Breast epithelium (tissue), 4 donors: Measurements from ENCODE around the gene ATP2A1. TPM values are rescaled to one million over a fixed set of nuclear protein-coding genes. Genes with fewer than 3 reads are reported as not detected.

Source experiments
- DNase-seq, 2 donors: peaks; one replicate each; pipeline ENCODE4 v3.0.0-alpha.2; 2019; ENCODE audit warnings: low spot score in 2 of 2
- H3K27ac ChIP-seq, 2 donors: fragments of 200-600 bp; sonication (generic) in 1 of 2; one replicate each; pipeline ENCODE4 v1.5.1; 2016 to 2019; ENCODE audit warnings: mild to moderate bottlenecking in 1 of 2
- H3K27me3 ChIP-seq, 2 donors: fragments of 200-600 bp; sonication (generic) in 1 of 2; one replicate each; pipeline versions ENCODE4 v1.5.1 to v1.6.0; 2017 to 2019; ENCODE audit warnings: control low read depth in 1 of 2, mild to moderate bottlenecking in 1 of 2
- H3K36me3 ChIP-seq: fragments of 200-600 bp; one replicate; pipeline ENCODE4 v1.5.1; 2019
- H3K4me1 ChIP-seq, 2 donors: fragments of 200-600 bp; sonication (generic); one replicate each; pipeline ENCODE4 v1.5.1; 2016 to 2019; ENCODE audit warnings: control low read depth in 1 of 2
- H3K4me3 ChIP-seq, 3 donors: fragments of 200-600 bp; sonication (generic); 1 replicate in 2 of 3; 2 replicates in 1 of 3; pipeline ENCODE4 v1.5.1; 2016 to 2019; ENCODE audit warnings: mild to moderate bottlenecking in 3 of 3, moderate library complexity in 2 of 3
- H3K9me3 ChIP-seq, 2 donors: fragments of 200-600 bp; sonication (generic) in 1 of 2; one replicate each; pipeline ENCODE4 v1.5.1; 2016 to 2019; ENCODE audit warnings: control low read depth in 1 of 2
- POLR2A ChIP-seq: fragments of 450-650 bp; IDR thresholded peaks from one replicate; pipeline ENCODE4 v1.6.1; 2016; ENCODE audit warnings: antibody characterized with exemption, mild to moderate bottlenecking, moderate library complexity
- POLR2AphosphoS5 ChIP-seq, 3 donors: sonication (generic); formaldehyde crosslinking; IDR thresholded peaks; one replicate each; pipeline ENCODE4 v1.6.1; 2017; ENCODE audit warnings: antibody characterized with exemption in 3 of 3
- intact Hi-C: fragments of 100-400 bp; cut with DNase I; formaldehyde crosslinking; loops from one replicate; pipeline ENCODE4 v1.15.1; 2023; ENCODE audit warnings: low total_unique reads
- total RNA-seq, 3 donors: library from RNA; depleted of rRNA; stranded (reverse); fragments of >200 nt; gene quantifications; one replicate each; pipeline ENCODE4 v1.1.0, GENCODE V29; 2016
- TF ChIP-seq, protein P1 (sequence below), 3 donors: fragments of 450-650 bp; IDR thresholded peaks; one replicate each; pipeline ENCODE4 v1.5.1; 2016 to 2017; ENCODE audit warnings: antibody characterized with exemption in 3 of 3, mild to moderate bottlenecking in 3 of 3, moderate library complexity in 3 of 3

Gene ATP2A1
- total RNA-seq, 3 donors from 2014 or later: 0.15 to 0.48 (median 0.33) TPM

DNA sequence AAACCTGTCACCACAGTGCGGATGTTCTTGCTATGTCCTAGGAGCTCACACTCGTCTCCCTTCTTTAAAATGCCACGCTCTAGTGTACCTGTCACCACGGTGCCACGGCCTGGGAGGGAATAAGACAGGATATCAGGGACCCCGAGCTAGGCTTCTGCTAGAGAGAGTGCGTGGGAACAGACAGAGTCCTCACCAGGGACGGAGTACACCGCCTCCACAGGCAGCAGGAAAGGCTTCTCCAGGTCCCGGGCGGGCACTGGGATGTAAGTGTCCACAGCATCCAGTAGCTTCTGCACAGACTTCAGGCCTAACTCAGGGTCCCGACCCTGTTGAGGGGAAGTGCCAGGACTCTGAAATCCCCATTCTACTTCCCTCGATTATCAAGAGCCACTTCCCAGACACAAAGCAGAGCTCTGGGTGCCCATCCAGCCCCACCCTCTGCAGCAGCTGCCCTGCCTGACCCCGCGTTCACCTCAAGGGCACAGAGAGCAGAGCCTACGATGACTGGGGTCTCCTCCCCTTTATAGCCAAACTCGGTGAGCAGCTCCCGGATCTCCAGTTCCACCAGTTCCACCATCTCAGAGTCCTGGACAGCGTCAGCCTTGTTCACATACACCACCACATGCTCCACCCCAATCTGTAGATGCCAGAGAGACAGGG, 33.9 kb upstream of the ATP2A1 start:
- Histone ChIP-seq H3K27me3 (no peaks in the 10 kb centered on the region), H3K4me3 (no peak overlapping the region), H3K27ac (no peak overlapping the region), H3K9me3 (no peaks in the 10 kb centered on the region), H3K36me3 (peaks cover 7% of the 10 kb centered on the region), H3K4me1 (peaks cover 7 to 9% of the 10 kb centered on the region in 2 donors)
- DNase-seq: no peak
- TF ChIP-seq POLR2AphosphoS5 (IDR thresholded peaks at IDR 0.05): no peak
- no peak for TF ChIP-seq POLR2A
- TF ChIP-seq, protein P1, sequence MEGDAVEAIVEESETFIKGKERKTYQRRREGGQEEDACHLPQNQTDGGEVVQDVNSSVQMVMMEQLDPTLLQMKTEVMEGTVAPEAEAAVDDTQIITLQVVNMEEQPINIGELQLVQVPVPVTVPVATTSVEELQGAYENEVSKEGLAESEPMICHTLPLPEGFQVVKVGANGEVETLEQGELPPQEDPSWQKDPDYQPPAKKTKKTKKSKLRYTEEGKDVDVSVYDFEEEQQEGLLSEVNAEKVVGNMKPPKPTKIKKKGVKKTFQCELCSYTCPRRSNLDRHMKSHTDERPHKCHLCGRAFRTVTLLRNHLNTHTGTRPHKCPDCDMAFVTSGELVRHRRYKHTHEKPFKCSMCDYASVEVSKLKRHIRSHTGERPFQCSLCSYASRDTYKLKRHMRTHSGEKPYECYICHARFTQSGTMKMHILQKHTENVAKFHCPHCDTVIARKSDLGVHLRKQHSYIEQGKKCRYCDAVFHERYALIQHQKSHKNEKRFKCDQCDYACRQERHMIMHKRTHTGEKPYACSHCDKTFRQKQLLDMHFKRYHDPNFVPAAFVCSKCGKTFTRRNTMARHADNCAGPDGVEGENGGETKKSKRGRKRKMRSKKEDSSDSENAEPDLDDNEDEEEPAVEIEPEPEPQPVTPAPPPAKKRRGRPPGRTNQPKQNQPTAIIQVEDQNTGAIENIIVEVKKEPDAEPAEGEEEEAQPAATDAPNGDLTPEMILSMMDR (IDR thresholded peaks at IDR 0.05): no peak
- intact Hi-C loops: no loop called here

DNA sequence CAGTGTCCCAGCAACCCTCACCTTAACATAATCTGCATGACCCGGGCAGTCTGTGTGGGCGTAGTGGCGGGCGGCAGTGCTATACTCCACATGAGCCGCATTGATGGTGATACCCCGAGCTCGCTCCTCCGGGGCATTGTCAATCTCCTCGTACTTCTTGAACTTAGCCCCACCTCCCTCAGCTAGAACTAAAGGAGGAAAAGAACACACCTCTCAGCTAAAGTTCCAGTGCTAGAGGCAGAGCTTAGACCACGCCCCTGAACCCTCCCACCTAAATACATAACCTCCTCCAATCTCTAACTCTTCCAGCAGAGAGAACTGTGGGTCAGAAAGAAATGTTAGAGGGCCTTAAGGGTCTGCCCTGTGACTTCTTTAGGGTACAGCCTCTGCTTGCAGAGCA, 33.0 kb upstream of the ATP2A1 start:
- H3K27me3 ChIP-seq: no peaks in the 10 kb centered on the region
- H3K4me1 ChIP-seq: peaks cover 7 to 9% of the 10 kb centered on the region in 2 donors
- intact Hi-C loops: no loop called here
- H3K36me3 ChIP-seq: peaks cover 7% of the 10 kb centered on the region
- TF ChIP-seq POLR2A: no peak
- H3K4me3 ChIP-seq: peak overlapping the region; percentile 89 to 96 (median 94)
- no peaks in the 10 kb centered on the region for H3K9me3 ChIP-seq
- no peak for DNase-seq
- peak overlapping the region; percentile 92 to 94 for H3K27ac ChIP-seq

DNA sequence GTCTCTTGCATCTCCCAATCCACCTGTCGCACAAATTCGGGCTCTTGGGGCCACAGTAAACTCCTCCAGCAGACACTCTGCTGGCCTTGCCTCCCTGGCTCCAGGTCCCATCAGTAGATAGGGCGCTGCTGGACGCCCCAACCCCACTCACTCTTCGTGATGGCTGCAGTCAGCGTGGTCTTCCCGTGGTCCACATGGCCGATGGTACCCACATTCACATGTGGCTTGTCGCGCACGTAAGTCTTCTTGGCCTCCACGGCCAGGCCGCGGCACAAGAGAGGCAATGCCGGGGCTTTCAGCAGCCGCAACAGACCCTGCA, 32.6 kb upstream of the ATP2A1 start:
- Histone ChIP-seq H3K4me3 (peak overlapping the region; percentile 89 to 96 (median 94)), H3K9me3 (no peaks in the 10 kb centered on the region), H3K27me3 (no peaks in the 10 kb centered on the region), H3K27ac (peak overlapping the region; percentile 92 to 94), H3K36me3 (peaks cover 7% of the 10 kb centered on the region), H3K4me1 (peaks cover 7 to 9% of the 10 kb centered on the region in 2 donors)
- intact Hi-C loops: loop anchor here (1.0 kb wide), 1 partner anchor 33 kb away; the partner anchor contains the start of gene ATP2A1
- no peak for DNase-seq
- TF ChIP-seq, protein P1 (IDR thresholded peaks at IDR 0.05): no peak
- TF ChIP-seq POLR2A (no peak), POLR2AphosphoS5 (IDR thresholded peaks at IDR 0.05) (no peak)

DNA sequence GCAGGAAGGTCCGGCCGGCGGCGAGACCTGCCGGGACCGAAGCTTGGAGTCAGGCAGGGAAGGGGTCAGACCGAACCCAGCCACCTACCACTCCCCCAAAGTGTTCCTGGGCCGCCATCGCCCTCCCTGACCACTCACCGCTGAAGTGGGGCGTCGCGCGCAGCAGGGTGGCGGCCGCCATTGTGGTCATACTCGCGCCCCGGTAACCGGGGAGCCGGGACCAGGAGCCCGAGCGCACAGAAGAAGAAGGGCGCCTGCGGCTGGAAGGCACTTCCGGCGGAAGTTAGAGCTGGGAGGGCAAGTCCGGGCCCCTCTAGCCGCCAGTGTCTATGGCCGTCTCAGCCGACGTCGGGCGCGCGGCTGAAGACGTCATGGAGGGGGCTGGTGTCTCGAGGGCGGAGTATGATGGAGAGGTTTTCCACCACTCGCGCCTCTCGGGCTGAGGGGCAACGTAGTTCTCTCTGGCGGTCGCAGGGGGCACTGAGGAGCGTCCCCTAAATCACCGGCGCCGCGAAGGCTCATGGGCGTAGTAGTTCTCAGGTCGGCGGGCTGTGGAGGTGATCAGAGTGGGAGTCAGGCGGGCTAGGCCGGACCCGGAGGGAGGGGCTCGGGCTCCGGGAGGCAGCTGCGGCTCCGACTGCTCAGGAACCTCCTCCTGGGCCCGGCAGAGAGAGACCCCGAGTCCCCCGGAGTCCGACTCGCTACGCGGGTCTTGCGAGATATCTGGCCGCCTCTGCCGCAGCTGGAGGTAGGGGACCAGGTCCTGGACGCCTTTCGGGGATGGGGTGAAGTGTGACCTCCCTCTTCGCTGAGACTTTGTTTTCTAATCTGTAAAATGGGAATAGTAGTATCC, 32.0 kb upstream of the ATP2A1 start, which contains the start of gene TUFM:
TSS of gene TUFM (minus strand) at position 269 of the 853 bp plus-strand sequence. CDS start at position 190, 79 bp downstream.
- intact Hi-C loops: loop anchor here (1.0 kb wide), 1 partner anchor 32 kb away; the partner anchor contains the start of gene ATP2A1
- Histone ChIP-seq H3K36me3 (peaks cover 7% of the 10 kb centered on the region), H3K4me1 (peaks cover 7 to 9% of the 10 kb centered on the region in 2 donors), H3K4me3 (peak within 1 kb of the TSS; percentile 89 to 96 (median 94)), H3K27me3 (no peaks in the 10 kb centered on the region), H3K9me3 (no peaks in the 10 kb centered on the region), H3K27ac (peak within 1 kb of the TSS; percentile 92 to 94)
- DNase-seq: peak; percentile 97 to 98
- TF ChIP-seq, protein P1 (IDR thresholded peaks at IDR 0.05): peak; percentile 65 to 73 (median 71)
- TF ChIP-seq POLR2A (no peak), POLR2AphosphoS5 (IDR thresholded peaks at IDR 0.05) (peak; percentile 67 to 88 (median 73))

DNA sequence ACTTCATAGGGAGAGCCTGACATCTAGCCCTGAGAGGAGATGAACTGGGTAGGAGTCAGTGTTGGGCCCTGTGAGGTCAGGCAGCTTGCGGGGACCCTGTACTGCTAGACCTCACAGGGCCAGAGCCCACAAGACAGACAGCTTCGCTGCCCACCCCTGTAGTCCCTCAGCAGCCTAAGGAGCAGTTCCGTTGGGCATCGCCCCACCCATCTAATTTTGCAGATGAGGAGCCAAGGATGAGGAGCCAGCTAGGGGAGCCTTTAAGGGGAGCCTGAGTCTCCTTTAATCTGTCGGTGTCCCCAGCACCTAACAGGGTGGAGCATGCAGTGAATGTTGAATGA, 31.4 kb upstream of the ATP2A1 start:
- H3K9me3 ChIP-seq: no peaks in the 10 kb centered on the region
- intact Hi-C loops: loop anchor here (1.0 kb wide), 1 partner anchor 31 kb away; the partner anchor contains the start of gene ATP2A1
- peak overlapping the region; percentile 89 to 96 (median 94) for H3K4me3 ChIP-seq
- DNase-seq: no peak
- TF ChIP-seq POLR2A: no peak
- TF ChIP-seq, protein P1 (IDR thresholded peaks at IDR 0.05): no peak
- no peak for TF ChIP-seq POLR2AphosphoS5 (IDR thresholded peaks at IDR 0.05)
- H3K4me1 ChIP-seq: peaks cover 7 to 9% of the 10 kb centered on the region in 2 donors
- no peaks in the 10 kb centered on the region for H3K27me3 ChIP-seq
- H3K36me3 ChIP-seq: peaks cover 7% of the 10 kb centered on the region
- peak overlapping the region; percentile 92 to 94 for H3K27ac ChIP-seq
